Mesenchymal stem cell (in vitro differentiated cells and primary cell): ENCODE measurements around the gene RTP4.
A peak's percentile ranks its signal among the peaks of the same experiment; 100 is the strongest.

Experiments
- DNase-seq: peaks from one replicate; pipeline ENCODE4 v3.0.0-alpha.2; 2013
- H2AFZ ChIP-seq: one replicate; pipeline ENCODE4 v1.6.1; 2013; ENCODE audit warnings: low read depth, mild to moderate bottlenecking, control low read depth, inconsistent platforms, low read length, moderate library complexity
- H2AK5ac ChIP-seq: 2 replicates; pipeline ENCODE4 v1.6.1; 2013; ENCODE audit warnings: low read length, moderate library complexity, mild to moderate bottlenecking, inconsistent platforms; ENCODE audit not compliant: severe bottlenecking
- H2BK120ac ChIP-seq: one replicate; pipeline ENCODE4 v1.6.1; 2013; ENCODE audit warnings: low read depth, mild to moderate bottlenecking, inconsistent platforms, low read length, moderate library complexity
- H2BK12ac ChIP-seq, 2 experiments: one replicate each; pipeline ENCODE4 v1.6.1; 2013; ENCODE audit warnings: inconsistent platforms in 2 of 2, low read length in 2 of 2, mild to moderate bottlenecking in 2 of 2, moderate library complexity in 2 of 2, control low read depth in 1 of 2
- H2BK15ac ChIP-seq: one replicate; pipeline ENCODE4 v1.6.1; 2013; ENCODE audit warnings: mild to moderate bottlenecking, low read depth, inconsistent platforms; ENCODE audit not compliant: poor library complexity, severe bottlenecking
- H2BK5ac ChIP-seq: 2 replicates; pipeline ENCODE4 v1.6.1; 2013; ENCODE audit warnings: low read depth, mild to moderate bottlenecking, low read length, control low read depth, inconsistent platforms; ENCODE audit not compliant: poor library complexity, severe bottlenecking
- H3K14ac ChIP-seq, 2 experiments: one replicate each; pipeline ENCODE4 v1.6.1; 2013; ENCODE audit warnings: inconsistent platforms in 2 of 2, low read length in 2 of 2, control low read depth in 1 of 2, mild to moderate bottlenecking in 1 of 2, moderate library complexity in 1 of 2
- H3K18ac ChIP-seq, 2 experiments: one replicate each; pipeline ENCODE4 v1.6.1; 2013; ENCODE audit warnings: inconsistent platforms in 2 of 2, low read length in 2 of 2, control low read depth in 1 of 2, low read depth in 1 of 2, mild to moderate bottlenecking in 1 of 2
- H3K23ac ChIP-seq, 2 experiments: one replicate each; pipeline ENCODE4 v1.6.1; 2013; ENCODE audit warnings: inconsistent platforms in 2 of 2, low read length in 2 of 2, mild to moderate bottlenecking in 2 of 2, moderate library complexity in 2 of 2, control low read depth in 1 of 2
- H3K27ac ChIP-seq: 2 replicates; pipeline ENCODE4 v1.5.1; 2013; ENCODE audit warnings: mild to moderate bottlenecking, moderate library complexity, low read length, control low read depth, inconsistent platforms; ENCODE audit not compliant: poor library complexity, severe bottlenecking
- H3K27me3 ChIP-seq, 2 experiments: 2 replicates each; pipeline versions ENCODE4 v1.6.1 to v1.7.0; 2013; ENCODE audit warnings: low read length in 2 of 2, mild to moderate bottlenecking in 2 of 2, moderate library complexity in 2 of 2, control low read depth in 1 of 2, inconsistent platforms in 1 of 2; ENCODE audit not compliant: control insufficient read depth in 1 of 2, insufficient read depth in 1 of 2
- H3K36me3 ChIP-seq, 2 experiments: 2 replicates each; pipeline versions ENCODE4 v1.6.1 to v1.7.0; 2013; ENCODE audit warnings: low read length in 2 of 2, control low read depth in 1 of 2, inconsistent platforms in 1 of 2, low read depth in 1 of 2, mild to moderate bottlenecking in 1 of 2; ENCODE audit not compliant: insufficient read depth in 2 of 2, control insufficient read depth in 1 of 2
- H3K4ac ChIP-seq, 2 experiments: one replicate each; pipeline ENCODE4 v1.6.1; 2013; ENCODE audit warnings: inconsistent platforms in 2 of 2, low read length in 2 of 2, mild to moderate bottlenecking in 2 of 2, moderate library complexity in 2 of 2, control low read depth in 1 of 2, low read depth in 1 of 2
- H3K4me1 ChIP-seq: 2 replicates; pipeline ENCODE4 v1.6.1; 2013; ENCODE audit warnings: low read depth, low read length, control low read depth; ENCODE audit not compliant: control insufficient read depth, insufficient read depth
- H3K4me2 ChIP-seq: 2 replicates; pipeline ENCODE4 v1.6.1; 2013; ENCODE audit warnings: low read length, mild to moderate bottlenecking, inconsistent platforms; ENCODE audit not compliant: poor library complexity, severe bottlenecking
- H3K4me3 ChIP-seq, 2 experiments: 2 replicates each; pipeline versions ENCODE4 v1.5.1 to v1.7.0; 2013; ENCODE audit warnings: low read length in 2 of 2, mild to moderate bottlenecking in 2 of 2, control low read depth in 1 of 2, low read depth in 1 of 2; ENCODE audit not compliant: insufficient read depth in 1 of 2
- H3K79me1 ChIP-seq: replicated peaks from 2 replicates; pipeline ENCODE4 v1.6.1; 2013; ENCODE audit warnings: mild to moderate bottlenecking, control low read depth, low read length, inconsistent platforms; ENCODE audit not compliant: poor library complexity, severe bottlenecking
- H3K9ac ChIP-seq: 2 replicates; pipeline ENCODE4 v1.7.0; 2013; ENCODE audit warnings: mild to moderate bottlenecking, low read length, moderate library complexity
- H3K9me3 ChIP-seq: 2 replicates; pipeline ENCODE4 v1.7.0; 2013; ENCODE audit warnings: mild to moderate bottlenecking, low read length; ENCODE audit not compliant: control insufficient read depth
- H4K8ac ChIP-seq: one replicate; pipeline ENCODE4 v1.6.1; 2013; ENCODE audit warnings: inconsistent platforms, mild to moderate bottlenecking, low read length, moderate library complexity
- H4K91ac ChIP-seq: one replicate; pipeline ENCODE4 v1.6.1; 2013; ENCODE audit warnings: mild to moderate bottlenecking, low read length, inconsistent platforms
- WGBS: methylation state at CpG from one replicate; pipeline ENCODE4 v1.1.7; 2013; ENCODE audit warnings: mixed read lengths; 5-methylcytosine and 5-hydroxymethylcytosine counted together

Gene RTP4

DNA sequence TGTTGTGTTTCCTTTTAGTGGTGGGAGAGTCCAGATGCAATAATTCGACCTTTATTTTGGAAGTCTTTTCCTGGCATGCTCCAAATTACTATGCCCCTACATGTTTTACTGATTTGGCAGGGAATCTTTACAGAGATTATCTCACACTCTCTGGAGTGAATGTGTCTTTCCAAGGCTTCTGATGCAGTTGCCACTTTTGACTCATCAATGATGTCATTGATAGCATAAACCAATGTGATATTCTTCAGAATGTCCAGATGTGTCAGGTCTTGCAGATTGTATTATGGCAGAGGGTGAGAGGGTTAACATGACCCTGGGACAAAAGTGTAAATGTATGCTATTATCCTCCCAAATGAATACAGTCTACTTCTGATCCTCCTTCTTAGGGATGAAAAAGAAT is 9.7 kb downstream of the RTP4 start:
- H3K36me3 ChIP-seq, result no peaks in the 10 kb centered on the region
- no peak overlapping the region for H3K4me2 ChIP-seq
- H2BK5ac ChIP-seq, result no peak overlapping the region
- no peak overlapping the region for H3K18ac ChIP-seq
- H3K27me3 ChIP-seq, result no peaks in the 10 kb centered on the region
- H3K4me1 ChIP-seq, result no peaks in the 10 kb centered on the region
- no peak overlapping the region for H2BK120ac ChIP-seq
- no peak overlapping the region for H2AFZ ChIP-seq
- no peak overlapping the region for H3K9ac ChIP-seq
- H3K23ac ChIP-seq, result no peak overlapping the region
- H3K14ac ChIP-seq, result no peak overlapping the region
- no peak overlapping the region for H3K27ac ChIP-seq
- no peak overlapping the region for H2BK15ac ChIP-seq
- no peak overlapping the region for H4K91ac ChIP-seq
- WGBS, result no CpG with 5 or more reads among the region's 1 CpG
- H2AK5ac ChIP-seq, result no peak overlapping the region
- H3K9me3 ChIP-seq, result no peaks in the 10 kb centered on the region
- H3K4me3 ChIP-seq, result no peak overlapping the region
- no peak overlapping the region for H3K4ac ChIP-seq
- H4K8ac ChIP-seq, result no peak overlapping the region
- no peaks in the 10 kb centered on the region for H3K79me1 ChIP-seq
- DNase-seq, result no peak
- no peak overlapping the region for H2BK12ac ChIP-seq

DNA sequence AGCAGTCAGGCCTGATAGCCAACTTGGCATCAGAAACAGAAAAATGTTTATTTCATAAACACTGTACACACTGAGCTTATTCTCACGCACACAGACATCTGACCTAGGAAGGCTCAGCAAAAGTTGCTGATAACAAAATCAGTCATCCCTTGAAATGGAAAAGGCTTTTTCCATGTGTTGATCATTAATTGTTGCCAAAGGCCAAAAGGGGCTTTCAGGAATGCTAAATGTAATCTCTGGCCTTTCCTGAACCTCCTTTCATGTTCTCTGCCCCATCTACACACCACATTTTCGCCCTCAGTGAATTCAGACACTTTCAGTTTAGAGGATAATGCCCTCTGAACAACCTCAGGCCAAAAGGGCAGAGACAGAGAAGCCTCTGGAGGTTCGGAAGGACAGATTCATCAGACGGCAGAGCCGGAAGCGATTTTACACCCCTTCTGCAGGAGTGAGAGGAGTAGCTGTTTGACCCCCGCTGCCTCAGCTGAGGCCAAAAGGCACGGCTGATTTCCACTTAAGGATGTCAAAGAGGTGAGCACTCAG is 14.5 kb downstream of the RTP4 start:
- Histone ChIP-seq H4K8ac (no peak overlapping the region), H3K4me3 (no peak overlapping the region), H2AFZ (no peak overlapping the region), H3K27ac (no peak overlapping the region), H3K9ac (no peak overlapping the region), H3K4me2 (no peak overlapping the region), H2AK5ac (no peak overlapping the region), H2BK15ac (no peak overlapping the region), H2BK5ac (no peak overlapping the region), H3K18ac (no peak overlapping the region), H3K27me3 (no peaks in the 10 kb centered on the region), H3K4ac (no peak overlapping the region), H3K36me3 (no peaks in the 10 kb centered on the region), H4K91ac (no peak overlapping the region), H3K79me1 (no peaks in the 10 kb centered on the region), H3K23ac (no peak overlapping the region), H3K4me1 (no peaks in the 10 kb centered on the region), H3K14ac (no peak overlapping the region), H3K9me3 (no peaks in the 10 kb centered on the region), H2BK12ac (no peak overlapping the region), H2BK120ac (no peak overlapping the region)
- peak; percentile 12 for DNase-seq
- WGBS, result 51% methylated on average over 7 of the region's 8 CpGs

DNA sequence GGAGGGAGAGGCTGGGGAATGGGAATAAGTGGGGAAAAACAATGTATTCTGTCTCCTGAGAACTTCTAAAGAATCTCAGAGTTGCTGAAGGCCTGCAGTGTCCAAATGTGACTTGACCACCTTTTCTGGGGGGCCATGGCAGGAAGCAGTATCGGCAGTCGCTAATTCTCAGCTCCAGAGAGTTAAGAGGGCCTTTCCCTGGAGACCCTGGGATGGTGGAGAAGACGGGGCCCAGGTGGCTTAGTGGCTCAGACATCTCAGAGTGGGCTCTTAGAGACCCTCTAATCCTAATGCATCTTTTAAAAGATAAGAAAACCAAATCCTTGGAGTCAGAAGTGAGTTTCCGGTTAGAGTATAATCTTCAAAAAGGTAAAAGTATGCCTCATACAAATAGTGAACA is 15.1 kb downstream of the RTP4 start:
- Histone ChIP-seq H2AK5ac (no peak overlapping the region), H3K4me2 (no peak overlapping the region), H3K4ac (no peak overlapping the region), H2BK15ac (no peak overlapping the region), H2AFZ (no peak overlapping the region), H2BK12ac (no peak overlapping the region), H3K36me3 (no peaks in the 10 kb centered on the region), H3K9ac (no peak overlapping the region), H4K91ac (no peak overlapping the region), H3K9me3 (peaks cover 3% of the 10 kb centered on the region), H3K27me3 (no peaks in the 10 kb centered on the region), H3K4me3 (no peak overlapping the region), H3K79me1 (no peaks in the 10 kb centered on the region), H3K23ac (no peak overlapping the region), H3K4me1 (no peaks in the 10 kb centered on the region), H3K27ac (no peak overlapping the region), H3K18ac (no peak overlapping the region), H3K14ac (no peak overlapping the region), H4K8ac (no peak overlapping the region), H2BK5ac (no peak overlapping the region), H2BK120ac (no peak overlapping the region)
- DNase-seq, result no peak
- WGBS, result 65% methylated on average over 2 of the region's 4 CpGs

DNA sequence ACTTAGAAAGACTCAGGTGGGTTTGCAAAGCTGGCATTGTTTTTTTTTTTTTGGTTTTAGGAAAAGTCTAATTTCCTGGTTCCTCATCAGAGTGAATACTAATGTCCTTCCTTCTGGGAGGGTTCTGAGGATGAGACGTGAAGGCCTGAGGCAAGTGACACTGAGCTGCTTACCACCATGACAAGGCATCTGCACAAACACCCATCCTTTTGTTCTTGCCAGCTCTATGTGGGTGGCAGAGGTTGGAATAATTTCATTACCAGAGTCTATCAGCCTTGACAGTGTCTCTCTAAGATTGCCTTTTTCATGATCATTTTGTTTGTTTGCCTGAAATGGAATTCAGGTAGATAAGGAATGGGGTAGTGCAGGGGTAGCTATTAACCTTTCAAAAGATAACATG is 17.1 kb downstream of the RTP4 start:
- Histone ChIP-seq H4K91ac (no peak overlapping the region), H2AK5ac (no peak overlapping the region), H3K4me1 (no peaks in the 10 kb centered on the region), H3K4me2 (no peak overlapping the region), H4K8ac (no peak overlapping the region), H3K18ac (no peak overlapping the region), H3K9ac (no peak overlapping the region), H3K27me3 (no peaks in the 10 kb centered on the region), H3K79me1 (no peaks in the 10 kb centered on the region), H3K4me3 (no peak overlapping the region), H2BK120ac (no peak overlapping the region), H2AFZ (no peak overlapping the region), H3K23ac (no peak overlapping the region), H3K4ac (no peak overlapping the region), H3K14ac (no peak overlapping the region), H3K9me3 (peaks cover 3% of the 10 kb centered on the region), H2BK15ac (no peak overlapping the region), H2BK12ac (no peak overlapping the region), H2BK5ac (no peak overlapping the region), H3K27ac (no peak overlapping the region), H3K36me3 (no peaks in the 10 kb centered on the region)
- no CpG with 5 or more reads among the region's 1 CpG for WGBS
- DNase-seq, result no peak
